ENCODE data around the gene FLNB.

DNA sequence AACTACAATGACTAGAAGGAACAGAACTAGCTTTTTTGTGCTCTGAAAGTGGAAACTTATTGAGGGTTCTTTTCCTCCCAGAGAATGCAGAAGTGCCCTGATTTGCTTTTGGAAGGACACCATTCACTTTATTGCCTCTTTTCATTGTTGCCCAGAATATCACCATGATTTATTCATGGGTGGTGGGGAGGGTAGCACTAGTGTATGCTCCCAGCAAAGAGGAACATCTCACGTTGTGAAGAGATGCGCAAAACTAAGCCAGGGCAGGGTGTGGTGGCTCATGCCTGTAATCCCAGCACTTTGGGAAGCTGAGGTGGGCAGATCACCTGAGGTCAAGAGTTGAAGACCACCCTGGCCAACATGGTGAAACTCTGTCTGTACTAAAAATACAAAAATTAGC is 31.4 kb downstream of the FLNB start:
- TF ChIP-seq NR2C2 (CRISPR knock-in tag; IDR thresholded peaks at IDR 0.05), result no peak
- no peak for TF ChIP-seq ATF1 (CRISPR knock-in tag; IDR thresholded peaks at IDR 0.05)
- TF ChIP-seq ESRRA (CRISPR knock-in tag; IDR thresholded peaks at IDR 0.05; ENCODE audit: borderline replicate concordance), result no peak
- TF ChIP-seq, protein P1, sequence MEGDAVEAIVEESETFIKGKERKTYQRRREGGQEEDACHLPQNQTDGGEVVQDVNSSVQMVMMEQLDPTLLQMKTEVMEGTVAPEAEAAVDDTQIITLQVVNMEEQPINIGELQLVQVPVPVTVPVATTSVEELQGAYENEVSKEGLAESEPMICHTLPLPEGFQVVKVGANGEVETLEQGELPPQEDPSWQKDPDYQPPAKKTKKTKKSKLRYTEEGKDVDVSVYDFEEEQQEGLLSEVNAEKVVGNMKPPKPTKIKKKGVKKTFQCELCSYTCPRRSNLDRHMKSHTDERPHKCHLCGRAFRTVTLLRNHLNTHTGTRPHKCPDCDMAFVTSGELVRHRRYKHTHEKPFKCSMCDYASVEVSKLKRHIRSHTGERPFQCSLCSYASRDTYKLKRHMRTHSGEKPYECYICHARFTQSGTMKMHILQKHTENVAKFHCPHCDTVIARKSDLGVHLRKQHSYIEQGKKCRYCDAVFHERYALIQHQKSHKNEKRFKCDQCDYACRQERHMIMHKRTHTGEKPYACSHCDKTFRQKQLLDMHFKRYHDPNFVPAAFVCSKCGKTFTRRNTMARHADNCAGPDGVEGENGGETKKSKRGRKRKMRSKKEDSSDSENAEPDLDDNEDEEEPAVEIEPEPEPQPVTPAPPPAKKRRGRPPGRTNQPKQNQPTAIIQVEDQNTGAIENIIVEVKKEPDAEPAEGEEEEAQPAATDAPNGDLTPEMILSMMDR (IDR thresholded peaks at IDR 0.05), result no peak
- TF ChIP-seq CREB1 (CRISPR knock-in tag; IDR thresholded peaks at IDR 0.05), result no peak
- TF ChIP-seq, protein P2, sequence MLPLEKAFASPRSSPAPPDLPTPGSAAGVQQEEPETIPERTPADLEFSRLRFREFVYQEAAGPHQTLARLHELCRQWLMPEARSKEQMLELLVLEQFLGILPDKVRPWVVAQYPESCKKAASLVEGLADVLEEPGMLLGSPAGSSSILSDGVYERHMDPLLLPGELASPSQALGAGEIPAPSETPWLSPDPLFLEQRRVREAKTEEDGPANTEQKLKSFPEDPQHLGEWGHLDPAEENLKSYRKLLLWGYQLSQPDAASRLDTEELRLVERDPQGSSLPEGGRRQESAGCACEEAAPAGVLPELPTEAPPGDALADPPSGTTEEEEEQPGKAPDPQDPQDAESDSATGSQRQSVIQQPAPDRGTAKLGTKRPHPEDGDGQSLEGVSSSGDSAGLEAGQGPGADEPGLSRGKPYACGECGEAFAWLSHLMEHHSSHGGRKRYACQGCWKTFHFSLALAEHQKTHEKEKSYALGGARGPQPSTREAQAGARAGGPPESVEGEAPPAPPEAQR (CRISPR knock-in tag; IDR thresholded peaks at IDR 0.05), result no peak
- TF ChIP-seq CBFB (CRISPR knock-in tag; IDR thresholded peaks at IDR 0.05; ENCODE audit: low read depth), result no peak
- no peak for TF ChIP-seq FOXJ3 (CRISPR knock-in tag; IDR thresholded peaks at IDR 0.05; ENCODE audit: borderline replicate concordance)
- TF ChIP-seq ZNF423 (CRISPR knock-in tag; IDR thresholded peaks at IDR 0.05), result no peak
